GM12878 (cell line): ENCODE data around the gene OR14I1. TPM values are rescaled to one million over a fixed set of nuclear protein-coding genes. Genes with fewer than 3 reads are reported as not detected.

ENCODE experiments used
- ATAC-seq: fragments of 200-7000 bp; cut with Tn5 transposase; 3 replicates; pipeline ENCODE4 v1.9.1; 2020; ENCODE audit warnings: mild to moderate bottlenecking, moderate library complexity
- BruUV-seq: library from RNA; stranded (reverse); fragments of 400-500 nt; replicated peaks from 2 replicates; lab custom pipeline; 2021; lab: Mats Ljungman, UMichigan
- CTCF ChIA-PET: fragments of 300-600 bp; sonication (Branson Sonifier 250); formaldehyde crosslinking; extraction: SDS; loops from one replicate; lab custom pipeline; 2021; ENCODE audit warnings: inconsistent platforms; lab: Yijun Ruan, JAX
- POLR2A ChIA-PET: fragments of 350-600 bp; formaldehyde crosslinking; extraction: SDS; loops from one replicate; lab custom pipeline; 2021; ENCODE audit warnings: inconsistent platforms; lab: Charles Lee
- RAD21 ChIA-PET: fragments of 300-600 bp; sonication (Branson Sonifier 250); formaldehyde crosslinking; loops from one replicate; lab custom pipeline; 2023; ENCODE audit warnings: antibody characterized with exemption; ENCODE audit not compliant: unreplicated experiment; lab: Charles Lee
- SMC1A ChIA-PET: fragments of 300-600 bp; sonication (Branson Sonifier 250); formaldehyde crosslinking; loops from one replicate; lab custom pipeline; 2023; ENCODE audit not compliant: unreplicated experiment, uncharacterized antibody; lab: Charles Lee
- DNase-seq: peaks from one replicate; pipeline ENCODE4 v3.0.0-alpha.2; 2011; ENCODE audit warnings: low read depth, low spot score
- FAIRE-seq: peaks from 3 replicates; lab custom pipeline; 2011; peaks lifted over from hg19 to GRCh38; lab: Jason Lieb, UNC
- H2AFZ ChIP-seq: 2 replicates; pipeline ENCODE4 v1.6.0; 2011; ENCODE audit warnings: low read depth, low read length, control low read depth; ENCODE audit not compliant: control insufficient read depth
- H3K27ac ChIP-seq: 2 replicates; pipeline ENCODE4 v1.5.1; 2011; ENCODE audit warnings: control low read depth; ENCODE audit not compliant: control insufficient read depth, insufficient read depth
- H3K27me3 ChIP-seq, 2 experiments: replicated peaks in 1 of 2; 2 replicates each; pipeline versions ENCODE4 v1.6.0 to v1.6.1; 2011; ENCODE audit warnings: low read length in 1 of 2; ENCODE audit not compliant: control insufficient read depth in 2 of 2, insufficient read depth in 2 of 2
- H3K36me3 ChIP-seq, 2 experiments: 2 replicates each; pipeline ENCODE4 v1.5.1; 2011; ENCODE audit warnings: low read length in 1 of 2; ENCODE audit not compliant: control insufficient read depth in 2 of 2, insufficient read depth in 2 of 2
- H3K4me1 ChIP-seq: 2 replicates; pipeline ENCODE4 v1.6.1; 2011; ENCODE audit warnings: mild to moderate bottlenecking, low read length, moderate library complexity, mixed read lengths; ENCODE audit not compliant: control insufficient read depth, insufficient read depth
- H3K4me2 ChIP-seq: 2 replicates; pipeline ENCODE4 v1.6.0; 2011; ENCODE audit warnings: control low read depth; ENCODE audit not compliant: control insufficient read depth, insufficient read depth
- H3K4me3 ChIP-seq: fragments of 200-600 bp; sonication (generic); 2 replicates; pipeline ENCODE4 v1.5.1; 2016
- H3K79me2 ChIP-seq: 2 replicates; pipeline ENCODE4 v1.6.0; 2011; ENCODE audit warnings: low read length; ENCODE audit not compliant: control insufficient read depth, insufficient read depth
- H3K9ac ChIP-seq: 2 replicates; pipeline ENCODE4 v1.8.0; 2011; ENCODE audit warnings: low read length, control low read depth, mixed read lengths; ENCODE audit not compliant: control insufficient read depth, insufficient read depth
- H3K9me3 ChIP-seq: replicated peaks from 3 replicates; pipeline ENCODE4 v1.5.1; 2011; ENCODE audit warnings: mild to moderate bottlenecking, low read length; ENCODE audit not compliant: control insufficient read depth, insufficient read depth
- H4K20me1 ChIP-seq: 2 replicates; pipeline ENCODE4 v1.6.0; 2011; ENCODE audit not compliant: control insufficient read depth, insufficient read depth
- EP300 ChIP-seq, 2 experiments: fragments of 150-350 bp in 1 of 2; IDR thresholded peaks; 2 replicates each; pipeline ENCODE4 v1.6.1; 2011 to 2012; ENCODE audit warnings: low read depth in 2 of 2, low read length in 2 of 2, borderline replicate concordance in 1 of 2, improper control_type of control experiment in 1 of 2, inconsistent platforms in 1 of 2; ENCODE audit not compliant: control insufficient read depth in 1 of 2
- NRF1 ChIP-seq: conservative IDR thresholded peaks from 2 replicates; pipeline ENCODE4 v1.6.1; 2011; ENCODE audit warnings: mild to moderate bottlenecking, low read depth, low read length, improper control_type of control experiment
- RB1 ChIP-seq: fragments of 450-650 bp; formaldehyde crosslinking; IDR thresholded peaks from 2 replicates; pipeline ENCODE4 v1.6.1; 2017; ENCODE audit warnings: mild to moderate bottlenecking, borderline replicate concordance
- RBBP5 ChIP-seq: fragments of 200-600 bp; sonication (generic); conservative IDR thresholded peaks from 2 replicates; pipeline ENCODE4 v1.6.1; 2016
- TAF1 ChIP-seq: IDR thresholded peaks from 2 replicates; pipeline ENCODE4 v1.6.1; 2011; ENCODE audit warnings: mild to moderate bottlenecking, low read depth, low read length, borderline replicate concordance
- ZNF24 ChIP-seq: fragments of 450-650 bp; IDR thresholded peaks from 2 replicates; pipeline ENCODE4 v1.6.1; 2017; ENCODE audit warnings: antibody characterized with exemption, mild to moderate bottlenecking
- ZNF384 ChIP-seq: IDR thresholded peaks from 2 replicates; pipeline ENCODE4 v1.6.1; 2012; ENCODE audit warnings: low read depth, mild to moderate bottlenecking, low read length, improper control_type of control experiment, borderline replicate concordance
- WGBS: methylation state at CpG from one replicate; pipeline ENCODE4 v1.1.6; 2016; ENCODE audit warnings: low lambda C conversion rate; ENCODE audit not compliant: insufficient replicate concordance, insufficient coverage; ENCODE audit errors: missing lambda C conversion rate; 5-methylcytosine and 5-hydroxymethylcytosine counted together
- in situ Hi-C: fragments of 300-500 bp; cut with MboI; formaldehyde crosslinking; loops from 9 replicates; pipeline ENCODE4 v1.14.3; 2018; ENCODE audit warnings: mixed read lengths
- intact Hi-C: fragments of 100-400 bp; cut with micrococcal nuclease; formaldehyde crosslinking; loops from one replicate; pipeline ENCODE4 v1.14.2; 2022; ENCODE audit not compliant: unreplicated experiment
- polyA plus RNA-seq, 11 experiments: library from polyadenylated mRNA; depleted of rRNA in 4 of 11; unstranded in 6 of 11; stranded (reverse) in 5 of 11; fragments of >200 nt; fragmentation: Nextera tagmentation in 4 of 11; fragmentation: Illumina TruSeq in 1 of 11; extraction: Ambion mirVana in 4 of 11; extraction: Trizol in 1 of 11; gene quantifications; 1 replicate in 1 of 11; 2 replicates in 10 of 11; pipeline versions ENCODE4 v1.2.1 to v1.2.3, GENCODE V29; 2011 to 2016; ENCODE audit warnings: inconsistent platforms in 2 of 11, missing spikeins in 2 of 11, low read depth in 1 of 11
- total RNA-seq, 4 experiments: library from RNA; depleted of rRNA in 3 of 4; stranded (reverse); fragments of >200 nt in 3 of 4; fragmentation: Illumina TruSeq in 1 of 4; extraction: Trizol in 1 of 4; gene quantifications; 2 replicates each; pipeline versions ENCODE4 v1.2.1 to v1.2.3, GENCODE V29; 2013 to 2021
- TF ChIP-seq, protein P1 (sequence below): fragments of 450-650 bp; conservative IDR thresholded peaks from 2 replicates; pipeline ENCODE4 v1.6.1; 2017; ENCODE audit warnings: mild to moderate bottlenecking, moderate library complexity
- TF ChIP-seq, protein P2 (sequence below): IDR thresholded peaks from 2 replicates; pipeline ENCODE4 v1.6.1; 2012; ENCODE audit warnings: low read length, inconsistent platforms
- TF ChIP-seq, protein P3 (sequence below): IDR thresholded peaks from 2 replicates; pipeline ENCODE4 v1.6.1; 2012; ENCODE audit warnings: low read depth, low read length, improper control_type of control experiment

The OR14I1 gene
- total and polyA plus RNA-seq, 10 of the 15 experiments (the other 5 are each of a cell fraction or from before 2014, with no cell fraction given) = 0.21 to 1.5 (median 0.79) TPM

DNA sequence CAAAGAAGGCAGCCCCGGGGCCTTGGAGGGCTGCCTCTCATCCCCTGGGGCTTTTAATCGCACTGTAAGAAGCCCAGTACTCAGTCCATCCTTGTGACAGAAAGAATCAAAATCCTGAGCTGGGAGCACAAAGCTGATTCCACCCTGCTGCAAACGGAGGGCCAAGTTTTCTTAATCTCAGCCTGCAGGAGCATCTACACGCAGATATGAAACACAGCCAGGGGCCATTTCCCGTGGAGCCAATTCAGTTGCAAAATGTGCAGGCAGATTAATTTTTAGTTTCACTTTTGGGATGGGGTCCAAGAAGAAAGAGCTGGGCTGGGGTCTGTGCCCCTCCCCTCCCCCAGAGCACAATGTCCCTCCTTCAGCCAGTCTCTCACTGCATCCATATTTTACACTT is 48.6 kb upstream of the OR14I1 start (continued):
- TF ChIP-seq, protein P1, sequence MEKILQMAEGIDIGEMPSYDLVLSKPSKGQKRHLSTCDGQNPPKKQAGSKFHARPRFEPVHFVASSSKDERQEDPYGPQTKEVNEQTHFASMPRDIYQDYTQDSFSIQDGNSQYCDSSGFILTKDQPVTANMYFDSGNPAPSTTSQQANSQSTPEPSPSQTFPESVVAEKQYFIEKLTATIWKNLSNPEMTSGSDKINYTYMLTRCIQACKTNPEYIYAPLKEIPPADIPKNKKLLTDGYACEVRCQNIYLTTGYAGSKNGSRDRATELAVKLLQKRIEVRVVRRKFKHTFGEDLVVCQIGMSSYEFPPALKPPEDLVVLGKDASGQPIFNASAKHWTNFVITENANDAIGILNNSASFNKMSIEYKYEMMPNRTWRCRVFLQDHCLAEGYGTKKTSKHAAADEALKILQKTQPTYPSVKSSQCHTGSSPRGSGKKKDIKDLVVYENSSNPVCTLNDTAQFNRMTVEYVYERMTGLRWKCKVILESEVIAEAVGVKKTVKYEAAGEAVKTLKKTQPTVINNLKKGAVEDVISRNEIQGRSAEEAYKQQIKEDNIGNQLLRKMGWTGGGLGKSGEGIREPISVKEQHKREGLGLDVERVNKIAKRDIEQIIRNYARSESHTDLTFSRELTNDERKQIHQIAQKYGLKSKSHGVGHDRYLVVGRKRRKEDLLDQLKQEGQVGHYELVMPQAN = no peak
- TF ChIP-seq, protein P2, sequence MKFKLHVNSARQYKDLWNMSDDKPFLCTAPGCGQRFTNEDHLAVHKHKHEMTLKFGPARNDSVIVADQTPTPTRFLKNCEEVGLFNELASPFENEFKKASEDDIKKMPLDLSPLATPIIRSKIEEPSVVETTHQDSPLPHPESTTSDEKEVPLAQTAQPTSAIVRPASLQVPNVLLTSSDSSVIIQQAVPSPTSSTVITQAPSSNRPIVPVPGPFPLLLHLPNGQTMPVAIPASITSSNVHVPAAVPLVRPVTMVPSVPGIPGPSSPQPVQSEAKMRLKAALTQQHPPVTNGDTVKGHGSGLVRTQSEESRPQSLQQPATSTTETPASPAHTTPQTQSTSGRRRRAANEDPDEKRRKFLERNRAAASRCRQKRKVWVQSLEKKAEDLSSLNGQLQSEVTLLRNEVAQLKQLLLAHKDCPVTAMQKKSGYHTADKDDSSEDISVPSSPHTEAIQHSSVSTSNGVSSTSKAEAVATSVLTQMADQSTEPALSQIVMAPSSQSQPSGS = no peak
- TF ChIP-seq RB1 = no peak
- TF ChIP-seq, all 136 proteins: peak for 0

DNA sequence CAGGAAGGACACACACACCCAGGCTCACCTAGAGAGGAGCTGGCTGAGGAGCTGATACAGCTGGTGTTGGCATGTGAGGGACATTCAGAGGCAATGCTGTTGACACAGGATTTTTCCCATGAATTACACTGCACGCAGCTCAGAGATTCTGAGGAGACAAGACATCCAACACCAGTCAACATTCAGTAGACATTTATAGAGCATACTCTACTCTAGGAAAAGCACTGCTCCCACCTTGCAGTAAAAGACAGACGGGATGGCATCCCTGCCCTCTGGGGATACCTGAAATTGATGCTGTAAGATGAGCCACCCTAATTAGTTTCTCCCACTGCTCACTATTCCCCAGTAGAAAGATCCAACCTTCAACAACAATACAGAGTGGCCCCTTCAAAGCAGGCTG is 47.9 kb upstream of the OR14I1 start:
- intact Hi-C loops = no loop called here
- ATAC-seq = peak; percentile 24
- 68% methylated on average over 2 of the region's 2 CpGs for WGBS
- H4K20me1 ChIP-seq = no peaks in the 10 kb centered on the region
- no peak for TF ChIP-seq EP300 (IDR thresholded peaks at IDR 0.05; ENCODE audit: borderline replicate concordance in 1 of 2, control insufficient read depth in 1 of 2, low read depth in 2 of 2, low read length in 2 of 2)
- TF ChIP-seq RBBP5 = no peak
- no peak for TF ChIP-seq ZNF384
- no peak for TF ChIP-seq ZNF24
- no peak for TF ChIP-seq TAF1
- TF ChIP-seq, protein P3, sequence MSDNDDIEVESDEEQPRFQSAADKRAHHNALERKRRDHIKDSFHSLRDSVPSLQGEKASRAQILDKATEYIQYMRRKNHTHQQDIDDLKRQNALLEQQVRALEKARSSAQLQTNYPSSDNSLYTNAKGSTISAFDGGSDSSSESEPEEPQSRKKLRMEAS = no peak
- no peak for TF ChIP-seq NRF1
- TF ChIP-seq, all 136 proteins: peak for 0
- Histone ChIP-seq H3K4me3 (no peak overlapping the region), H3K27me3 (no peaks in the 10 kb centered on the region), H3K27ac (no peak overlapping the region), H3K36me3 (no peaks in the 10 kb centered on the region), H3K4me2 (no peak overlapping the region), H3K4me1 (no peaks in the 10 kb centered on the region), H3K9me3 (no peaks in the 10 kb centered on the region), H3K9ac (no peak overlapping the region), H3K79me2 (no peaks in the 10 kb centered on the region), H2AFZ (no peak overlapping the region)
- no peak for DNase-seq
- in situ Hi-C loops = no loop called here
- POLR2A ChIA-PET = no interaction called here
- no peak for FAIRE-seq
- CTCF ChIA-PET = interaction anchor here (1.4 kb wide), 1 partner anchor 56 kb away, joined by 3 read pairs; no protein-coding TSS in a partner anchor
- RAD21 ChIA-PET = no interaction called here
- BruUV-seq = no TSS peak
- SMC1A ChIA-PET = interaction anchor here (1.2 kb wide), 1 partner anchor 36 kb away, joined by 4 read pairs; no protein-coding TSS in a partner anchor
